Measurements from ENCODE around the gene ANKRD53. TPM values are rescaled to one million over a fixed set of nuclear protein-coding genes. Genes with fewer than 3 reads are reported as not detected.

The ANKRD53 gene
- total and polyA plus RNA-seq, 9 of the 15 experiments (the other 6 are each of a cell fraction or from before 2014, with no cell fraction given), result 0.18 TPM; not detected in 8

GRCh38 chr2:70994699-70995425 lies 16.4 kb downstream of the ANKRD53 start, which contains the start of gene TEX261 (continued):
- TF ChIP-seq ZBTB2 (IDR thresholded peaks at IDR 0.05), result no peak
- no peak for TF ChIP-seq MAFG (tag; conservative IDR thresholded peaks at IDR 0.05)
- 0 out of 4 replicates have a peak, but pooled peaks of 1 of the 2 experiments have one; percentile 54 for TF ChIP-seq TEAD1 (CRISPR knock-in tag; IDR thresholded peaks at IDR 0.05)
- TF ChIP-seq YY1 (IDR thresholded peaks at IDR 0.05; ENCODE audit: borderline replicate concordance in 1 of 3, control insufficient read depth in 1 of 3, extremely low read depth in 1 of 3, insufficient read depth in 3 of 3, insufficient read length in 1 of 3, insufficient replicate concordance in 2 of 3, low read depth in 1 of 3, low read length in 2 of 3), result peak in 2 of 3 experiments; percentile 52 to 72
- TF ChIP-seq, protein P1, sequence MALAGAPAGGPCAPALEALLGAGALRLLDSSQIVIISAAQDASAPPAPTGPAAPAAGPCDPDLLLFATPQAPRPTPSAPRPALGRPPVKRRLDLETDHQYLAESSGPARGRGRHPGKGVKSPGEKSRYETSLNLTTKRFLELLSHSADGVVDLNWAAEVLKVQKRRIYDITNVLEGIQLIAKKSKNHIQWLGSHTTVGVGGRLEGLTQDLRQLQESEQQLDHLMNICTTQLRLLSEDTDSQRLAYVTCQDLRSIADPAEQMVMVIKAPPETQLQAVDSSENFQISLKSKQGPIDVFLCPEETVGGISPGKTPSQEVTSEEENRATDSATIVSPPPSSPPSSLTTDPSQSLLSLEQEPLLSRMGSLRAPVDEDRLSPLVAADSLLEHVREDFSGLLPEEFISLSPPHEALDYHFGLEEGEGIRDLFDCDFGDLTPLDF (CRISPR knock-in tag; IDR thresholded peaks at IDR 0.05), result no peak
- peak in 1 of 2 experiments; percentile 49; a peak in 1 of 4 replicates for TF ChIP-seq RCOR1 (IDR thresholded peaks at IDR 0.05; ENCODE audit: borderline replicate concordance in 1 of 2, low read depth in 2 of 2, low read length in 2 of 2)
- TF ChIP-seq EGR1 (conservative IDR thresholded peaks at IDR 0.05), result no peak
- TF ChIP-seq ZNF79 (CRISPR knock-in tag; IDR thresholded peaks at IDR 0.05; ENCODE audit: low read depth), result no peak
- peak in 1 of 2 experiments; percentile 42 for TF ChIP-seq E2F6 (IDR thresholded peaks at IDR 0.05; ENCODE audit: borderline replicate concordance in 1 of 2, extremely low read depth in 1 of 2, insufficient read depth in 1 of 2, insufficient read length in 1 of 2, low read depth in 1 of 2, low read length in 1 of 2, poor library complexity in 1 of 2, severe bottlenecking in 1 of 2)
- TF ChIP-seq, protein P2, sequence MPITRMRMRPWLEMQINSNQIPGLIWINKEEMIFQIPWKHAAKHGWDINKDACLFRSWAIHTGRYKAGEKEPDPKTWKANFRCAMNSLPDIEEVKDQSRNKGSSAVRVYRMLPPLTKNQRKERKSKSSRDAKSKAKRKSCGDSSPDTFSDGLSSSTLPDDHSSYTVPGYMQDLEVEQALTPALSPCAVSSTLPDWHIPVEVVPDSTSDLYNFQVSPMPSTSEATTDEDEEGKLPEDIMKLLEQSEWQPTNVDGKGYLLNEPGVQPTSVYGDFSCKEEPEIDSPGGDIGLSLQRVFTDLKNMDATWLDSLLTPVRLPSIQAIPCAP (CRISPR knock-in tag; IDR thresholded peaks at IDR 0.05; ENCODE audit: borderline replicate concordance), result no peak
- TF ChIP-seq NFXL1 (CRISPR knock-in tag; IDR thresholded peaks at IDR 0.05), result no peak
- no peak for TF ChIP-seq ZHX1 (conservative IDR thresholded peaks at IDR 0.05; ENCODE audit: low read length)
- no peak for TF ChIP-seq POLR2H (tag; IDR thresholded peaks at IDR 0.05; ENCODE audit: low read depth)
- TF ChIP-seq SAFB2 (IDR thresholded peaks at IDR 0.05; ENCODE audit: borderline replicate concordance, low read depth, low read length, severe bottlenecking), result no peak
- peak; percentile 46; the same call in 1 of the 2 replicates for TF ChIP-seq ATF7 (IDR thresholded peaks at IDR 0.05)
- TF ChIP-seq KLF16 (IDR thresholded peaks at IDR 0.05), result no peak

Measured in K562 (cell line).